Mesenchymal stem cell (in vitro differentiated cells and primary cell): ENCODE data around the gene PRKAG2.
"Not testable (repeated sequence)": the region's sequence is repeated elsewhere in the genome, so short reads cannot be mapped to it uniquely, and the experiment has no call there.

Source experiments
- DNase-seq: peaks from one replicate; pipeline ENCODE4 v3.0.0-alpha.2; 2013
- H2AFZ ChIP-seq: one replicate; pipeline ENCODE4 v1.6.1; 2013; ENCODE audit warnings: low read depth, mild to moderate bottlenecking, control low read depth, inconsistent platforms, low read length, moderate library complexity
- H2AK5ac ChIP-seq: 2 replicates; pipeline ENCODE4 v1.6.1; 2013; ENCODE audit warnings: low read length, moderate library complexity, mild to moderate bottlenecking, inconsistent platforms; ENCODE audit not compliant: severe bottlenecking
- H2BK120ac ChIP-seq: one replicate; pipeline ENCODE4 v1.6.1; 2013; ENCODE audit warnings: low read depth, mild to moderate bottlenecking, inconsistent platforms, low read length, moderate library complexity
- H2BK12ac ChIP-seq, 2 experiments: one replicate each; pipeline ENCODE4 v1.6.1; 2013; ENCODE audit warnings: inconsistent platforms in 2 of 2, low read length in 2 of 2, mild to moderate bottlenecking in 2 of 2, moderate library complexity in 2 of 2, control low read depth in 1 of 2
- H2BK15ac ChIP-seq: one replicate; pipeline ENCODE4 v1.6.1; 2013; ENCODE audit warnings: mild to moderate bottlenecking, low read depth, inconsistent platforms; ENCODE audit not compliant: poor library complexity, severe bottlenecking
- H2BK5ac ChIP-seq: 2 replicates; pipeline ENCODE4 v1.6.1; 2013; ENCODE audit warnings: low read depth, mild to moderate bottlenecking, low read length, control low read depth, inconsistent platforms; ENCODE audit not compliant: poor library complexity, severe bottlenecking
- H3K14ac ChIP-seq, 2 experiments: one replicate each; pipeline ENCODE4 v1.6.1; 2013; ENCODE audit warnings: inconsistent platforms in 2 of 2, low read length in 2 of 2, control low read depth in 1 of 2, mild to moderate bottlenecking in 1 of 2, moderate library complexity in 1 of 2
- H3K18ac ChIP-seq, 2 experiments: one replicate each; pipeline ENCODE4 v1.6.1; 2013; ENCODE audit warnings: inconsistent platforms in 2 of 2, low read length in 2 of 2, control low read depth in 1 of 2, low read depth in 1 of 2, mild to moderate bottlenecking in 1 of 2
- H3K23ac ChIP-seq, 2 experiments: one replicate each; pipeline ENCODE4 v1.6.1; 2013; ENCODE audit warnings: inconsistent platforms in 2 of 2, low read length in 2 of 2, mild to moderate bottlenecking in 2 of 2, moderate library complexity in 2 of 2, control low read depth in 1 of 2
- H3K27ac ChIP-seq: 2 replicates; pipeline ENCODE4 v1.5.1; 2013; ENCODE audit warnings: mild to moderate bottlenecking, moderate library complexity, low read length, control low read depth, inconsistent platforms; ENCODE audit not compliant: poor library complexity, severe bottlenecking
- H3K27me3 ChIP-seq, 2 experiments: 2 replicates each; pipeline versions ENCODE4 v1.6.1 to v1.7.0; 2013; ENCODE audit warnings: low read length in 2 of 2, mild to moderate bottlenecking in 2 of 2, moderate library complexity in 2 of 2, control low read depth in 1 of 2, inconsistent platforms in 1 of 2; ENCODE audit not compliant: control insufficient read depth in 1 of 2, insufficient read depth in 1 of 2
- H3K36me3 ChIP-seq, 2 experiments: 2 replicates each; pipeline versions ENCODE4 v1.6.1 to v1.7.0; 2013; ENCODE audit warnings: low read length in 2 of 2, control low read depth in 1 of 2, inconsistent platforms in 1 of 2, low read depth in 1 of 2, mild to moderate bottlenecking in 1 of 2; ENCODE audit not compliant: insufficient read depth in 2 of 2, control insufficient read depth in 1 of 2
- H3K4ac ChIP-seq, 2 experiments: one replicate each; pipeline ENCODE4 v1.6.1; 2013; ENCODE audit warnings: inconsistent platforms in 2 of 2, low read length in 2 of 2, mild to moderate bottlenecking in 2 of 2, moderate library complexity in 2 of 2, control low read depth in 1 of 2, low read depth in 1 of 2
- H3K4me1 ChIP-seq: 2 replicates; pipeline ENCODE4 v1.6.1; 2013; ENCODE audit warnings: low read depth, low read length, control low read depth; ENCODE audit not compliant: control insufficient read depth, insufficient read depth
- H3K4me2 ChIP-seq: 2 replicates; pipeline ENCODE4 v1.6.1; 2013; ENCODE audit warnings: low read length, mild to moderate bottlenecking, inconsistent platforms; ENCODE audit not compliant: poor library complexity, severe bottlenecking
- H3K4me3 ChIP-seq, 2 experiments: 2 replicates each; pipeline versions ENCODE4 v1.5.1 to v1.7.0; 2013; ENCODE audit warnings: low read length in 2 of 2, mild to moderate bottlenecking in 2 of 2, control low read depth in 1 of 2, low read depth in 1 of 2; ENCODE audit not compliant: insufficient read depth in 1 of 2
- H3K79me1 ChIP-seq: replicated peaks from 2 replicates; pipeline ENCODE4 v1.6.1; 2013; ENCODE audit warnings: mild to moderate bottlenecking, control low read depth, low read length, inconsistent platforms; ENCODE audit not compliant: poor library complexity, severe bottlenecking
- H3K9ac ChIP-seq: 2 replicates; pipeline ENCODE4 v1.7.0; 2013; ENCODE audit warnings: mild to moderate bottlenecking, low read length, moderate library complexity
- H3K9me3 ChIP-seq: 2 replicates; pipeline ENCODE4 v1.7.0; 2013; ENCODE audit warnings: mild to moderate bottlenecking, low read length; ENCODE audit not compliant: control insufficient read depth
- H4K8ac ChIP-seq: one replicate; pipeline ENCODE4 v1.6.1; 2013; ENCODE audit warnings: inconsistent platforms, mild to moderate bottlenecking, low read length, moderate library complexity
- H4K91ac ChIP-seq: one replicate; pipeline ENCODE4 v1.6.1; 2013; ENCODE audit warnings: mild to moderate bottlenecking, low read length, inconsistent platforms
- WGBS: methylation state at CpG from one replicate; pipeline ENCODE4 v1.1.7; 2013; ENCODE audit warnings: mixed read lengths; 5-methylcytosine and 5-hydroxymethylcytosine counted together

Gene PRKAG2

DNA sequence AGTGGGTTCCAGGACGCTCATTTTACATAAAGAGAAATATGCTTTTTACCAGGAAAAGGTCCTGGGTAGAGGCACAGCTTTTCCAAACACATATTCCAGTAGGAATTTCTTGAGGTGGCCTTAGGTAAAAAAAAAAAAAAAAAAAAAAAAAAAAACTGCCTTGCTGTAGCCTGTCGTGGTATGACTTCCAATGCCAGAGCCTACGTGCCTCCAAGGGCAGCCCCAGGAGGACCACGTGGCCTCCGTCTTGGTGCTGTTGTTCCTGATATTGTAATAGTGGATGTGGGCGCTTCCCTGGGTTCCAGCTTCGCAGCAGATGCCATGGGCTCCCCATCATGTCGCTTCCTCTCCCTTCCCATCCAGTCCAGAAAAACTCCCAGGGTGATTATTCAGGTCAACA, 49.3 kb downstream of the PRKAG2 start:
- DNase-seq: no peak
- Histone ChIP-seq H2BK15ac (no peak overlapping the region), H2BK5ac (no peak overlapping the region), H3K27ac (no peak overlapping the region), H4K91ac (no peak overlapping the region), H3K4ac (no peak overlapping the region), H2AK5ac (no peak overlapping the region), H2AFZ (no peak overlapping the region), H2BK12ac (no peak overlapping the region), H4K8ac (no peak overlapping the region), H3K9ac (no peak overlapping the region), H3K27me3 (peaks cover 28 to 41% of the 10 kb centered on the region in 2 experiments), H3K79me1 (no peaks in the 10 kb centered on the region), H3K9me3 (no peaks in the 10 kb centered on the region), H3K14ac (no peak overlapping the region), H3K4me3 (no peak overlapping the region), H2BK120ac (no peak overlapping the region), H3K23ac (no peak overlapping the region), H3K18ac (no peak overlapping the region), H3K36me3 (no peaks in the 10 kb centered on the region), H3K4me1 (no peaks in the 10 kb centered on the region), H3K4me2 (no peak overlapping the region)
- WGBS: 88% methylated on average over 7 of the region's 8 CpGs

DNA sequence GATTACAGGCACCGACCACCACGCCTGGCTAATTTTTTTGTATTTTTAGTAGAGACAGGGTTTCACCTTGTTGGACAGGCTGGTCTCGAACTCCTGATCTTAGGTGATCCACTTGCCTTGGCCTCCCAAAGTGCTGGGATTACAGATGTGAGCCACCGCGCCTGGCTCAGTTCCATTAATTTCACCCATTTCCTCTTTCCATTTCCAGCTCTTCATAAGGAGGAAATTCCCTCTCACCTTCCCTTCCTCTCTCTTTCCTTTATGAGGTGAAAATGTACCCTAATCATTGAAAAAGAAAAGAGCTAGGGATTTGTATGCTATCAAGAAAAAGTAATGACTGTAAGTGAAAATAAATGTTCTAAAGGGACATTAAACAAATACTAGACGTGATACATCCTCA, 50.6 kb downstream of the PRKAG2 start:
- not testable (repeated sequence) for H4K8ac ChIP-seq, H3K79me1 ChIP-seq, H3K9me3 ChIP-seq, H3K14ac ChIP-seq, H4K91ac ChIP-seq, H3K4me1 ChIP-seq, H3K23ac ChIP-seq, H3K4me3 ChIP-seq, H2BK12ac ChIP-seq, H3K9ac ChIP-seq, H2AFZ ChIP-seq, H2AK5ac ChIP-seq, H3K27ac ChIP-seq, H3K36me3 ChIP-seq, H2BK120ac ChIP-seq, H2BK5ac ChIP-seq, H2BK15ac ChIP-seq, DNase-seq, H3K4me2 ChIP-seq, H3K18ac ChIP-seq, H3K4ac ChIP-seq
- peaks cover 36 to 38% of the 10 kb centered on the region in 2 experiments for H3K27me3 ChIP-seq
- 95% methylated on average over 6 of the region's 6 CpGs for WGBS

DNA sequence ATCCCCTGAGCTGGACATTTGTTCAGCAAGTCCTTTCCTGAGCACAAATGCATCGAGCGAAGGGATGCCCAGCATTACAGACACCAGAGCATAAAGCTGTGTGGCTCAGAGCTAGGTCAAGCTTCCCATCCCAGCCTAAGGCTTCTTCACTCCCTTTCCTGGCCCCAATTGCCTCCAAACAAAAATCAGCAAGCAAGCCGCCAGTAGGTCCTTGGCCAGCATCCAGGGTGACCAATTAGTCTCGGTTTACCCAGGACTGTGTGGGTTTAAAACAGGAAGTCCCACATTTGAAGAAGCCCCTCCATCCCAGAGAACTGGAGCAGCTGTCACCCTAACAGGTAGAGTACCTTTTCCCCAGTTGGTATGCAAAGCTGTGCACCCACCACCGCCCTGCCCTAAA, 51.2 kb downstream of the PRKAG2 start:
- H3K79me1 ChIP-seq: no peaks in the 10 kb centered on the region
- H4K91ac ChIP-seq: no peak overlapping the region
- DNase-seq: no peak
- no peak overlapping the region for H2BK12ac ChIP-seq
- peaks cover 36 to 38% of the 10 kb centered on the region in 2 experiments for H3K27me3 ChIP-seq
- no peak overlapping the region for H3K4ac ChIP-seq
- H3K36me3 ChIP-seq: no peaks in the 10 kb centered on the region
- H3K23ac ChIP-seq: no peak overlapping the region
- no peak overlapping the region for H2AK5ac ChIP-seq
- 82% methylated on average over 5 of the region's 5 CpGs for WGBS
- H2BK15ac ChIP-seq: no peak overlapping the region
- H2BK120ac ChIP-seq: no peak overlapping the region
- H3K9ac ChIP-seq: no peak overlapping the region
- H3K27ac ChIP-seq: no peak overlapping the region
- H3K18ac ChIP-seq: no peak overlapping the region
- H3K4me2 ChIP-seq: no peak overlapping the region
- no peak overlapping the region for H2AFZ ChIP-seq
- no peaks in the 10 kb centered on the region for H3K9me3 ChIP-seq
- no peak overlapping the region for H2BK5ac ChIP-seq
- H3K14ac ChIP-seq: no peak overlapping the region
- no peak overlapping the region for H3K4me3 ChIP-seq
- H4K8ac ChIP-seq: no peak overlapping the region
- H3K4me1 ChIP-seq: no peaks in the 10 kb centered on the region

GRCh38 chr7:151824373-151824933, 52.5 kb downstream of the PRKAG2 start:
- H3K36me3 ChIP-seq: no peaks in the 10 kb centered on the region

More at GRCh38 chr7:151824373-151824933, 52.5 kb downstream of the PRKAG2 start:
- Histone ChIP-seq H3K18ac (no peak overlapping the region), H2AFZ (no peak overlapping the region), H4K91ac (no peak overlapping the region), H3K9me3 (no peaks in the 10 kb centered on the region), H2AK5ac (no peak overlapping the region), H3K4me1 (no peaks in the 10 kb centered on the region), H2BK120ac (no peak overlapping the region), H3K27ac (no peak overlapping the region), H3K23ac (no peak overlapping the region), H2BK5ac (no peak overlapping the region), H3K4me2 (no peak overlapping the region), H2BK15ac (no peak overlapping the region), H3K79me1 (no peaks in the 10 kb centered on the region), H3K14ac (no peak overlapping the region), H2BK12ac (no peak overlapping the region), H3K4ac (no peak overlapping the region), H3K27me3 (peaks cover 31 to 44% of the 10 kb centered on the region in 2 experiments), H4K8ac (no peak overlapping the region), H3K4me3 (peak overlapping the region in 1 of 2 experiments; percentile 62), H3K9ac (peak overlapping the region; percentile 46)
- DNase-seq: no peak
- WGBS: 63% methylated on average over 14 of the region's 14 CpGs
